Activated B cell treated with CpG ODN at 0.5 μM for 24 hours (primary cell): Measurements from ENCODE around the gene C14orf93. TPM values are rescaled to one million over a fixed set of nuclear protein-coding genes. Genes with fewer than 3 reads are reported as not detected.

ENCODE experiments used
- ATAC-seq: fragments of 200-7000 bp; cut with Tn5 transposase; one replicate; pipeline ENCODE4 v1.10.0; 2021; ENCODE audit warnings: low read depth, mild to moderate bottlenecking, moderate library complexity
- CTCF ChIA-PET: fragments of 350-600 bp; sonication (Branson Sonifier 250); formaldehyde crosslinking; loops from one replicate; lab custom pipeline; 2021; ENCODE audit warnings: antibody characterized with exemption; lab: Charles Lee
- POLR2A ChIA-PET: fragments of 350-600 bp; sonication (Branson Sonifier 250); formaldehyde crosslinking; loops from one replicate; lab custom pipeline; 2021; ENCODE audit warnings: antibody characterized with exemption; lab: Charles Lee
- DNase-seq: peaks from one replicate; pipeline ENCODE4 v3.0.0; 2022
- H3K27ac Mint-ChIP-seq: one replicate; pipeline ENCODE4 v1.8.0; 2020; ENCODE audit warnings: mixed read lengths
- H3K27me3 Mint-ChIP-seq: one replicate; pipeline ENCODE4 v1.8.0; 2021; ENCODE audit warnings: mixed read lengths
- H3K36me3 Mint-ChIP-seq: one replicate; pipeline ENCODE4 v1.8.0; 2021; ENCODE audit warnings: low read depth, mixed read lengths
- H3K4me1 Mint-ChIP-seq: one replicate; pipeline ENCODE4 v1.8.0; 2021; ENCODE audit warnings: mixed read lengths
- H3K4me3 Mint-ChIP-seq: one replicate; pipeline ENCODE4 v1.8.0; 2020; ENCODE audit warnings: mild to moderate bottlenecking, mixed read lengths
- H3K9me3 Mint-ChIP-seq: one replicate; pipeline ENCODE4 v1.8.0; 2020; ENCODE audit warnings: mixed read lengths
- CTCF ChIP-seq: fragments of 200-600 bp; IDR thresholded peaks from one replicate; pipeline ENCODE4 v1.8.0; 2022; ENCODE audit warnings: antibody characterized with exemption, mild to moderate bottlenecking
- intact Hi-C: fragments of 100-400 bp; cut with micrococcal nuclease; formaldehyde crosslinking; loops from one replicate; pipeline ENCODE4 v1.15.1; 2024
- total RNA-seq: library from RNA; stranded (reverse); gene quantifications from 2 replicates; pipeline ENCODE4 v1.2.3, GENCODE V29; 2022

C14orf93 gene
- total RNA-seq, 1 donor from 2014 or later = 13.5 TPM

DNA sequence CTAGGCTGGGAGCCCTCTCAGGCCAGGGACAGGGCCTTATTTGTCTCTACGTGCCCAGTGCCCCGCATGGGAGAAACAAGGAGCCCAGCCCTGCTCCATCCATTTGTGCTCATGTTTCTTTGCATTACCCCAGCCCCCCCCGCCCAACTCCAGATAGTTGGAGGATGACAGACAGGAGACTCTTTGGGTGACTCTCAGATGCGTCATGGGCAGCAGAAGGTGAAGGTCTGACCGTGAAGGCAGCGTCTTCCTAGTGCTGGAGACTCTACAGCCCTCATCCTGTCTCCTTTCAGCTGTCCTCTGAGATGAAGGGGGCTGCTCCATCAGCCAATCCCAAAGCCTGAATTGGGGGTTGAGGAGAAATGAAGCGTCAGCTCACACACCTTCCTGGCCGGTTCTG lies 31.8 kb upstream of the C14orf93 start:
- Mint-ChIP-seq H3K27ac (no peak overlapping the region), H3K27me3 (peaks cover 2% of the 10 kb centered on the region), H3K4me3 (no peak overlapping the region), H3K9me3 (no peaks in the 10 kb centered on the region), H3K4me1 (no peaks in the 10 kb centered on the region), H3K36me3 (no peaks in the 10 kb centered on the region)
- POLR2A ChIA-PET = no interaction called here
- ATAC-seq (no peak), DNase-seq (no peak)
- intact Hi-C loops = no loop called here
- no peak for TF ChIP-seq CTCF
- CTCF ChIA-PET = interaction anchor here (1.1 to 1.8 kb wide), 2 partner anchors 16 to 55 kb away, joined by 3 to 5 read pairs; no protein-coding TSS in a partner anchor

DNA sequence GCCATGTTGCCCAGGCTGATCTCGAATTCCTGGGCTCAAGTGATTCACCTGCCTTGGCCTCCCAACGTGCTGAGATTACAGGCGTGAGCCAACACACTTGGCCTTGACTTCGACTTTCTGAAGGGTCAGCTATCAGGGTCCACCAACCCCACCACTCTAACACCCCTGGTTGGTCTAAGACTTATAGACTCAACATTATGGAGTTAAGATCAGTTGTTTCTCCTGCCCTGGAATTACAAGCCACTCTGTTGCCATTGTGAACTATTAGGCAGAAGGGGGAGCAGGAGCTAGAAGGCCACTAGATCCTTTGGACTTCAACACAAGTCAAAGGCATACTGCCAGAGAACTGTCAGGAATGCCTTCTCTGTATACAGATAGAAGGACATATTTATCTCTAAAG lies 30.2 kb upstream of the C14orf93 start:
- Mint-ChIP-seq H3K9me3 (no peaks in the 10 kb centered on the region), H3K36me3 (no peaks in the 10 kb centered on the region), H3K4me3 (no peak overlapping the region), H3K4me1 (peaks cover 7% of the 10 kb centered on the region), H3K27me3 (peaks cover 2% of the 10 kb centered on the region), H3K27ac (no peak overlapping the region)
- no peak for ATAC-seq
- ChIA-PET CTCF (interaction anchor here (0.7 to 1.1 kb wide), 3 partner anchors 18 to 54 kb away, joined by 3 to 5 read pairs (median 3); no protein-coding TSS in a partner anchor), POLR2A (no interaction called here)
- no peak for DNase-seq
- intact Hi-C loops = no loop called here
- TF ChIP-seq CTCF = no peak

GRCh38 chr14:23035303-23036144 lies 25.6 kb upstream of the C14orf93 start:
- Mint-ChIP-seq H3K4me1 (peaks cover 29% of the 10 kb centered on the region), H3K9me3 (no peaks in the 10 kb centered on the region), H3K27ac (peak overlapping the region; percentile 96), H3K36me3 (peaks cover 30% of the 10 kb centered on the region), H3K27me3 (no peaks in the 10 kb centered on the region), H3K4me3 (peak overlapping the region; percentile 84)
- TF ChIP-seq CTCF = no peak
- POLR2A ChIA-PET = interaction anchor here (0.5 to 1.6 kb wide), 7 partner anchors 22 to 196 kb away, joined by 3 to 10 read pairs (median 3); partner anchors contain the start of gene CDH24
- intact Hi-C loops = loop anchor here (1.0 to 2.0 kb wide), 6 partner anchors 23 to 116 kb away; partner anchors contain the start of genes HAUS4, PRMT5 and RBM23
- CTCF ChIA-PET = interaction anchor here (1.2 kb wide), 1 partner anchor 12 kb away, joined by 3 read pairs; no protein-coding TSS in a partner anchor
- DNase-seq = no peak
- no peak for ATAC-seq

DNA sequence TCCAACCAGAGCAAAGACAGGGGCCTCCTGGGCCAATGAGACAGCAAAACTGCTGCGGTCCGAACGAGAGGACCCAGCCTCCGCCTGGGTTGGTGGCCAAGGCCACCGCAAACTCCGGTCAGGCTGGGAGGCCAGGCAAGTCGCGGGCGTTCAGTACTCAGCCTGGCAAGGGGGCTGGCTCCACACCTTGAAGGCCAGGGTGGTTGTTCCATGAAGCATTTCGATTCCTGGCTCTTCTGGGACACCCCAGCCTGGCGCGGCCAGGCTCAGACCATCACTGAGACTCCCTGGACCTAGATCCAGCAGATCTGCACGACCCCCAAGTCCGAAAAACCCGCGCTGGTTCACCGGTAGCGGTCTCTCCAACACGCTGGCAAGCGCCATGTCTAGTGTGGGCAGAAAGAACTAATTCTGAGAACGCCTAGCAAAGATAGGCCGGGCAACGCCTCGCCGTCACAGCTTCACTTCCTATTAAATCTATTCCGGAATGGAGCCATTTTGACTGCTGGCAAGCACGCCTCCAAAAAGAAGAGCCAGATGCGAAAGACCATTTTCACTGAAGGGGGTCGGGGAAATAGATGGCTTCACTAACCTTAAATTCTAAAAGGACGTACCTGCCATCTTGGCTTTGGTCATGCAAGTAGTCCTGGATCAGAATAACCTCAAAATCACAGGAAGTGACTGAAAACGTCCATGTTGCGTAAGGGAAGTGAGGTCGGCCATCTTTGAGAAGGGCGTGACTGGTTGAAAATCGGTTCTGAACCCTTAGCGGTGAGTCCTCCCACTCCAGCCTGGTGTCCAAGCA lies 24.8 kb upstream of the C14orf93 start, which contains the start of gene PSMB5:
Gene PSMB5 (minus strand): TSS at position 403 of the 805 bp plus-strand sequence. CDS start 19 bp downstream, at position 384.
- peak; percentile 93 for ATAC-seq
- peak within 1 kb of the TSS; percentile 96 for H3K27ac Mint-ChIP-seq
- H3K4me3 Mint-ChIP-seq = peak within 1 kb of the TSS; percentile 84
- no peaks in the 10 kb centered on the region for H3K9me3 Mint-ChIP-seq
- intact Hi-C loops = loop anchor here (1.0 to 2.0 kb wide), 9 partner anchors 24 to 268 kb away; partner anchors contain the start of genes ACIN1, C14orf119, HAUS4 and OXA1L
- POLR2A ChIA-PET = interaction anchor here (0.5 to 1.6 kb wide), 14 partner anchors 11 to 478 kb away, joined by 3 to 10 read pairs (median 4); partner anchors contain the start of genes CDH24 and PRMT5
- TF ChIP-seq CTCF = no peak
- H3K4me1 Mint-ChIP-seq = peaks cover 29% of the 10 kb centered on the region
- CTCF ChIA-PET = interaction anchor here (0.8 to 2.1 kb wide), 3 partner anchors 11 to 464 kb away, joined by 3 to 6 read pairs (median 3); no protein-coding TSS in a partner anchor
- H3K27me3 Mint-ChIP-seq = no peaks in the 10 kb centered on the region
- peak; percentile 67 for DNase-seq
- peaks cover 32% of the 10 kb centered on the region for H3K36me3 Mint-ChIP-seq
